SK-N-SH (cell line): ENCODE measurements around the gene KLK12. TPM values are rescaled to one million over a fixed set of nuclear protein-coding genes. Genes with fewer than 3 reads are reported as not detected.

Experiments
- CTCF ChIA-PET: fragments of 300-600, 350-600 bp; formaldehyde crosslinking; extraction: SDS; loops from one replicate; lab custom pipeline; 2021; lab: Yijun Ruan, JAX
- POLR2A ChIA-PET: fragments of 350-600 bp; sonication (Branson Sonifier 250); formaldehyde crosslinking; extraction: SDS; loops from one replicate; lab custom pipeline; 2020; ENCODE audit warnings: antibody characterized with exemption, inconsistent platforms; lab: Yijun Ruan, JAX
- DNase-seq: peaks from one replicate; pipeline ENCODE4 v3.0.0; 2012
- H2AFZ ChIP-seq: fragments of 200-600 bp; sonication (generic); 2 replicates; pipeline ENCODE4 v1.8.1; 2016; ENCODE audit warnings: antibody characterized with exemption, mild to moderate bottlenecking, low read depth
- H3F3A ChIP-seq: fragments of 200-600 bp; sonication (generic); replicated peaks from 2 replicates; pipeline ENCODE3; 2016; ENCODE audit warnings: antibody characterized with exemption, mild to moderate bottlenecking; ENCODE audit not compliant: insufficient read depth
- H3K27ac ChIP-seq, 2 experiments: fragments of 200-500 bp in 1 of 2; fragments of 200-600 bp in 1 of 2; sonication (Bioruptor generic) in 1 of 2; sonication (generic), shearing (Covaris generic) in 1 of 2; 2 replicates each; pipeline versions ENCODE4 v1.5.1 to v1.6.1; 2014 to 2016; ENCODE audit warnings: low read depth in 2 of 2, inconsistent platforms in 1 of 2, low read length in 1 of 2, mild to moderate bottlenecking in 1 of 2, mixed read lengths in 1 of 2
- H3K27me3 ChIP-seq: fragments of 200-600 bp; sonication (generic), shearing (Covaris generic); 2 replicates; pipeline ENCODE4 v1.6.1; 2016; ENCODE audit warnings: mixed run types; ENCODE audit not compliant: insufficient read depth
- H3K36me3 ChIP-seq, 2 experiments: fragments of 200-500 bp in 1 of 2; fragments of 200-600 bp in 1 of 2; sonication (Bioruptor generic) in 1 of 2; sonication (generic) in 1 of 2; replicated peaks in 1 of 2; 2 replicates each; pipeline versions ENCODE3 to v1.5.1; 2014 to 2016; ENCODE audit warnings: low read length in 1 of 2, mild to moderate bottlenecking in 1 of 2; ENCODE audit not compliant: insufficient read depth in 2 of 2, control insufficient read depth in 1 of 2
- H3K4me1 ChIP-seq, 2 experiments: fragments of 200-500 bp in 1 of 2; fragments of 200-600 bp in 1 of 2; sonication (Bioruptor generic) in 1 of 2; sonication (generic), shearing (Covaris generic) in 1 of 2; 2 replicates each; pipeline versions ENCODE4 v1.5.1 to v1.6.1; 2014 to 2016; ENCODE audit warnings: low read depth in 1 of 2, low read length in 1 of 2, mixed run types in 1 of 2; ENCODE audit not compliant: insufficient read depth in 2 of 2, control insufficient read depth in 1 of 2
- H3K4me2 ChIP-seq: fragments of 200-600 bp; sonication (generic), shearing (Covaris generic); 2 replicates; pipeline ENCODE4 v1.6.1; 2017; ENCODE audit warnings: mixed run types
- H3K4me3 ChIP-seq, 2 experiments: fragments of 200-500 bp in 1 of 2; fragments of 200-600 bp in 1 of 2; sonication (Bioruptor generic) in 1 of 2; sonication (generic), shearing (Covaris generic) in 1 of 2; 2 replicates each; pipeline versions ENCODE4 v1.5.1 to v1.8.1; 2014 to 2016; ENCODE audit warnings: low read depth in 2 of 2, inconsistent platforms in 1 of 2, low read length in 1 of 2, mild to moderate bottlenecking in 1 of 2, mixed read lengths in 1 of 2, moderate library complexity in 1 of 2
- H3K79me2 ChIP-seq: fragments of 200-600 bp; sonication (generic); 2 replicates; pipeline ENCODE4 v1.8.1; 2017; ENCODE audit warnings: mild to moderate bottlenecking; ENCODE audit not compliant: insufficient read depth
- H3K9ac ChIP-seq: fragments of 200-600 bp; sonication (generic); 2 replicates; pipeline ENCODE4 v1.6.1; 2017; ENCODE audit warnings: mixed run types
- H3K9me2 ChIP-seq: fragments of 200-600 bp; sonication (generic); 2 replicates; pipeline ENCODE4 v1.6.1; 2017; ENCODE audit warnings: mixed run types
- H3K9me3 ChIP-seq: fragments of 200-600 bp; sonication (generic); 2 replicates; pipeline ENCODE4 v1.6.1; 2017; ENCODE audit warnings: mixed run types, mild to moderate bottlenecking, moderate library complexity
- H4K20me1 ChIP-seq: fragments of 200-600 bp; sonication (generic); 2 replicates; pipeline ENCODE4 v1.6.1; 2017; ENCODE audit warnings: mild to moderate bottlenecking, mixed run types; ENCODE audit not compliant: insufficient read depth
- CHD2 ChIP-seq: fragments of 150-350 bp; IDR thresholded peaks from 2 replicates; pipeline ENCODE4 v1.6.1; 2018; ENCODE audit warnings: low read length; ENCODE audit not compliant: partially characterized antibody
- GABPA ChIP-seq: IDR thresholded peaks from 2 replicates; pipeline ENCODE4 v1.4.0; 2012; ENCODE audit warnings: low read depth, mild to moderate bottlenecking
- JUND ChIP-seq: IDR thresholded peaks from 2 replicates; pipeline ENCODE4 v1.4.0; 2012
- MAX ChIP-seq: IDR thresholded peaks from 2 replicates; pipeline ENCODE4 v1.4.0; 2012; ENCODE audit warnings: low read depth
- POLR2AphosphoS5 ChIP-seq: IDR thresholded peaks from 2 replicates; pipeline ENCODE4 v1.6.1; 2012; ENCODE audit warnings: low read depth, low read length
- REST ChIP-seq: IDR thresholded peaks from 2 replicates; pipeline ENCODE4 v1.6.1; 2012; ENCODE audit warnings: mild to moderate bottlenecking, low read depth, low read length, moderate library complexity
- RFX5 ChIP-seq: IDR thresholded peaks from 2 replicates; pipeline ENCODE4 v1.6.1; 2012; ENCODE audit warnings: mild to moderate bottlenecking, improper control_type of control experiment, low read length
- TAF1 ChIP-seq: IDR thresholded peaks from 2 replicates; pipeline ENCODE4 v1.6.1; 2012; ENCODE audit warnings: low read depth, mild to moderate bottlenecking, low read length, moderate library complexity, borderline replicate concordance
- WGBS: methylation state at CpG from one replicate; pipeline ENCODE4 v1.1.6; 2017; ENCODE audit warnings: low lambda C conversion rate; 5-methylcytosine and 5-hydroxymethylcytosine counted together
- polyA plus RNA-seq, 3 experiments: library from polyadenylated mRNA; depleted of rRNA; stranded (reverse); fragments of >200 nt; gene quantifications; 2 replicates each; pipeline ENCODE4 v1.2.3, GENCODE V29; 2012
- TF ChIP-seq, protein P1 (sequence below): fragments of 150-350 bp; IDR thresholded peaks from 2 replicates; pipeline ENCODE4 v1.6.1; 2017; ENCODE audit warnings: antibody characterized with exemption, low read length, low read depth, borderline replicate concordance

Gene KLK12
- polyA plus RNA-seq, 1 of the 3 experiments (the other 2 are of a cell fraction): not detected

GRCh38 chr19:51010066-51010795 is 24.6 kb downstream of the KLK12 start:
- Histone ChIP-seq H3K27ac (no peak overlapping the region), H3K9me3 (no peaks in the 10 kb centered on the region), H3K27me3 (peaks cover 62% of the 10 kb centered on the region; the same call in 1 of the 2 replicates), H3K36me3 (no peaks in the 10 kb centered on the region), H3K4me3 (no peak overlapping the region), H3K9ac (no peak overlapping the region), H2AFZ (no peak overlapping the region), H4K20me1 (no peaks in the 10 kb centered on the region), H3K9me2 (no peaks in the 10 kb centered on the region), H3F3A (no peaks in the 10 kb centered on the region), H3K4me2 (no peak overlapping the region), H3K4me1 (no peaks in the 10 kb centered on the region), H3K79me2 (no peaks in the 10 kb centered on the region)
- CTCF ChIA-PET: interaction anchor here (1.9 kb wide), 1 partner anchor 11 kb away, joined by 7 read pairs; no protein-coding TSS in a partner anchor
- POLR2A ChIA-PET: no interaction called here
- TF ChIP-seq JUND: no peak
- no peak for TF ChIP-seq MAX
- no peak for TF ChIP-seq RFX5
- no peak for DNase-seq
- WGBS: 1% methylated on average over 4 of the region's 4 CpGs

GRCh38 chr19:51009061-51009891 is 25.5 kb downstream of the KLK12 start:
- Histone ChIP-seq H2AFZ (no peak overlapping the region), H3K4me1 (no peaks in the 10 kb centered on the region), H3K9me3 (no peaks in the 10 kb centered on the region), H3F3A (no peaks in the 10 kb centered on the region), H3K27ac (no peak overlapping the region), H3K36me3 (no peaks in the 10 kb centered on the region), H3K4me3 (no peak overlapping the region), H3K27me3 (peaks cover 57% of the 10 kb centered on the region; the same call in 1 of the 2 replicates), H3K4me2 (no peak overlapping the region), H3K9me2 (no peaks in the 10 kb centered on the region), H3K9ac (no peak overlapping the region), H3K79me2 (no peaks in the 10 kb centered on the region), H4K20me1 (no peaks in the 10 kb centered on the region)
- TF ChIP-seq REST (no peak), TAF1 (no peak), POLR2AphosphoS5 (no peak), CHD2 (no peak), GABPA (no peak), JUND (no peak)
- TF ChIP-seq, protein P1, sequence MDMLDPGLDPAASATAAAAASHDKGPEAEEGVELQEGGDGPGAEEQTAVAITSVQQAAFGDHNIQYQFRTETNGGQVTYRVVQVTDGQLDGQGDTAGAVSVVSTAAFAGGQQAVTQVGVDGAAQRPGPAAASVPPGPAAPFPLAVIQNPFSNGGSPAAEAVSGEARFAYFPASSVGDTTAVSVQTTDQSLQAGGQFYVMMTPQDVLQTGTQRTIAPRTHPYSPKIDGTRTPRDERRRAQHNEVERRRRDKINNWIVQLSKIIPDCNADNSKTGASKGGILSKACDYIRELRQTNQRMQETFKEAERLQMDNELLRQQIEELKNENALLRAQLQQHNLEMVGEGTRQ: no peak
- ChIA-PET CTCF (interaction anchor here (1.9 kb wide), 1 partner anchor 12 kb away, joined by 7 read pairs; no protein-coding TSS in a partner anchor), POLR2A (no interaction called here)
- peak; percentile 4 for DNase-seq
- 9% methylated on average over 14 of the region's 19 CpGs for WGBS
